Mesothelial cell of epicardium (in vitro differentiated cells): ENCODE results near the gene EIF3L. TPM values are rescaled to one million over a fixed set of nuclear protein-coding genes. Genes with fewer than 3 reads are reported as not detected.

Experiments
- DNase-seq, 2 experiments: peaks; one replicate each; pipeline ENCODE4 v3.0.0; 2021; ENCODE audit warnings: low spot score in 2 of 2; ENCODE audit not compliant: unreplicated experiment in 2 of 2
- H3K27ac Mint-ChIP-seq: 2 replicates; pipeline ENCODE4 v1.8.0; 2021; ENCODE audit warnings: mixed read lengths
- H3K27me3 Mint-ChIP-seq: 2 replicates; pipeline ENCODE4 v1.8.0; 2021; ENCODE audit warnings: low read depth, mixed read lengths
- H3K36me3 Mint-ChIP-seq: 2 replicates; pipeline ENCODE4 v1.8.0; 2021; ENCODE audit warnings: mixed read lengths
- H3K4me1 Mint-ChIP-seq: 2 replicates; pipeline ENCODE4 v1.8.0; 2021; ENCODE audit warnings: mixed read lengths
- H3K4me3 Mint-ChIP-seq: 2 replicates; pipeline ENCODE4 v1.8.0; 2021; ENCODE audit warnings: mild to moderate bottlenecking, moderate library complexity, mixed read lengths
- H3K9me3 Mint-ChIP-seq: 2 replicates; pipeline ENCODE4 v1.8.0; 2021; ENCODE audit warnings: mixed read lengths
- CTCF ChIP-seq: fragments of 200-600 bp; sonication (generic); IDR thresholded peaks from one replicate; pipeline ENCODE4 v1.5.0; 2021; ENCODE audit warnings: antibody characterized with exemption; ENCODE audit not compliant: unreplicated experiment
- microRNA-seq: library from miRNA; unstranded; fragments of <30 nt; microRNA quantifications from one replicate; pipeline ENCODE4 v1.2.0, GENCODE V29; 2021; ENCODE audit warnings: inconsistent platforms, mixed read lengths
- total RNA-seq: library from RNA; stranded (reverse); gene quantifications from 3 replicates; pipeline ENCODE4 v1.2.1, GENCODE V29; 2021

EIF3L gene
- total RNA-seq, 1 donor from 2014 or later, result 639 TPM

GRCh38 chr22:37931893-37932389, 82.7 kb downstream of the EIF3L start:
- DNase-seq, result no peak
- H3K27ac Mint-ChIP-seq, result no peak overlapping the region
- no peak for TF ChIP-seq CTCF
- no peaks in the 10 kb centered on the region for H3K27me3 Mint-ChIP-seq
- H3K4me1 Mint-ChIP-seq, result peaks cover 2% of the 10 kb centered on the region
- H3K36me3 Mint-ChIP-seq, result peaks cover 21% of the 10 kb centered on the region
- no peak overlapping the region for H3K4me3 Mint-ChIP-seq
- H3K9me3 Mint-ChIP-seq, result no peaks in the 10 kb centered on the region

GRCh38 chr22:37932401-37932800, 83.2 kb downstream of the EIF3L start:
- no peak for TF ChIP-seq CTCF
- Mint-ChIP-seq H3K27me3 (no peaks in the 10 kb centered on the region), H3K4me3 (no peak overlapping the region), H3K27ac (no peak overlapping the region), H3K4me1 (peaks cover 2% of the 10 kb centered on the region), H3K36me3 (peaks cover 22% of the 10 kb centered on the region), H3K9me3 (no peaks in the 10 kb centered on the region)
- no peak for DNase-seq

- H3K27ac Mint-ChIP-seq, result no peak overlapping the region
- TF ChIP-seq CTCF, result no peak
Measured at GRCh38 chr22:37932821-37933578, 83.8 kb downstream of the EIF3L start.

GRCh38 chr22:37933711-37934376, 84.6 kb downstream of the EIF3L start:
- H3K9me3 Mint-ChIP-seq, result no peaks in the 10 kb centered on the region
- no peak overlapping the region for H3K27ac Mint-ChIP-seq
- TF ChIP-seq CTCF, result peak; percentile 67
- peaks cover 25% of the 10 kb centered on the region for H3K36me3 Mint-ChIP-seq
- DNase-seq, result peak; percentile 59 to 80
- H3K4me3 Mint-ChIP-seq, result no peak overlapping the region
- H3K4me1 Mint-ChIP-seq, result peaks cover 2% of the 10 kb centered on the region
- no peaks in the 10 kb centered on the region for H3K27me3 Mint-ChIP-seq

More at GRCh38 chr22:37932821-37933578, 83.8 kb downstream of the EIF3L start:
- no peaks in the 10 kb centered on the region for H3K9me3 Mint-ChIP-seq
- H3K4me1 Mint-ChIP-seq, result peaks cover 2% of the 10 kb centered on the region
- no peak for DNase-seq
- H3K36me3 Mint-ChIP-seq, result peaks cover 28% of the 10 kb centered on the region
- H3K27me3 Mint-ChIP-seq, result no peaks in the 10 kb centered on the region
- H3K4me3 Mint-ChIP-seq, result no peak overlapping the region

Small RNAs within 50 kb of the gene (microRNA-seq; reads per million reads assigned to microRNA genes)
- 1.2 reads per million for gene MIR659

Other genes with a start within 250 kb of the EIF3L start
- 96.6 to 107 TPM (median 96.6 TPM) in 3 replicates for gene GGA1, start 240.6 kb upstream of the EIF3L start, total RNA-seq
- 30.0 to 33.0 TPM (median 31.9 TPM) in 3 replicates for gene SH3BP1, start 209.8 kb upstream of the EIF3L start, total RNA-seq
- 15.6 to 16.5 TPM (median 16.1 TPM) in 3 replicates for gene PDXP, start 190.7 kb upstream of the EIF3L start, total RNA-seq
- gene LGALS1, start 173.8 kb upstream of the EIF3L start, total RNA-seq, result 238 to 262 TPM (median 242 TPM) in 3 replicates
- 23.9 to 25.2 TPM (median 24.8 TPM) in 3 replicates for gene NOL12, start 163.1 kb upstream of the EIF3L start, total RNA-seq
- gene TRIOBP, start 152.4 kb upstream of the EIF3L start, total RNA-seq, result 69.2 to 76.1 TPM (median 71.4 TPM) in 3 replicates
- 9.8 to 13.2 TPM (median 12.5 TPM) in 3 replicates for gene GCAT, start 41.5 kb upstream of the EIF3L start, total RNA-seq
- gene GALR3, start 26.0 kb upstream of the EIF3L start, total RNA-seq, result 0.22 to 0.31 TPM in 2 of 3 replicates, not detected in the other
- gene ANKRD54, start 5.1 kb upstream of the EIF3L start, total RNA-seq, result 16.1 to 18.4 TPM (median 17.1 TPM) in 3 replicates
- gene MICALL1, start 56.9 kb downstream of the EIF3L start, total RNA-seq, result 47.2 to 51.7 TPM (median 48.2 TPM) in 3 replicates
- 0.31 to 0.40 TPM in 2 of 3 replicates, not detected in the other for gene C22orf23, start 104.2 kb downstream of the EIF3L start, total RNA-seq
- gene POLR2F, start 104.3 kb downstream of the EIF3L start, total RNA-seq, result 63.8 to 70.0 TPM (median 66.3 TPM) in 3 replicates
- 0.07 to 0.33 TPM (median 0.09 TPM) in 3 replicates for gene SOX10, start 135.1 kb downstream of the EIF3L start, total RNA-seq
- gene PICK1, start 208.0 kb downstream of the EIF3L start, total RNA-seq, result 69.3 to 75.6 TPM (median 74.3 TPM) in 3 replicates
- gene SLC16A8, start 234.8 kb downstream of the EIF3L start, total RNA-seq, result 0.14 to 0.60 TPM (median 0.18 TPM) in 3 replicates